Measurements from ENCODE around the gene KCNQ2.
A peak's percentile ranks its signal among the peaks of the same experiment; 100 is the strongest.
"Not testable (repeated sequence)": the region's sequence is repeated elsewhere in the genome, so short reads cannot be mapped to it uniquely, and the experiment has no call there.

KCNQ2 gene

DNA sequence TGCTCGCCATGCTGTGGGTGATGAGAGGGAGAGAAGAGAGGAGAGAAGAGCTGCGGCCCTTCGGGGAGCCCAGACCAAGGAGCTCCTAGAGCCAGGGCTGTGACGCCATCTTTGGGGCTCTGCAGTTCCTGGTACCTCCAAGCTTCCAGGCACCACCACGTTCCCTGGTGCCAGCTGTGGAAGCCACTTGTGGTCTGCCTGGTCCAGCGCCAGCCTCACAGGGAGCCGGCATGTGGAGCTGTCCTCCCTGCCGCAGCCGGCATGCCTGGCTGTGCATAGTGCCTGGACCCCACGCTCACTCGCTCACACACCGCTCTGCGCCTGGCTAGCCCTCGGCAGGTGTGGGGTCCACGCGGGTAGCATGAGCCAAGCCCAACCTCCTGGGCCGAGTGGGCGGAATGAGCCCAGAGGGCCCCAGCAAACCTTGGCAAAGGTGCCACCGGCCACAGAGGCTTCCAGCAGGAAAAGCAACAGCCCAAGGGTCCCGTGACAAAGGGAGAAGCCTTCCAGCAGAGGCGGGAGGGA lies 92.0 kb downstream of the KCNQ2 start:
- DNase-seq: no peak

DNA sequence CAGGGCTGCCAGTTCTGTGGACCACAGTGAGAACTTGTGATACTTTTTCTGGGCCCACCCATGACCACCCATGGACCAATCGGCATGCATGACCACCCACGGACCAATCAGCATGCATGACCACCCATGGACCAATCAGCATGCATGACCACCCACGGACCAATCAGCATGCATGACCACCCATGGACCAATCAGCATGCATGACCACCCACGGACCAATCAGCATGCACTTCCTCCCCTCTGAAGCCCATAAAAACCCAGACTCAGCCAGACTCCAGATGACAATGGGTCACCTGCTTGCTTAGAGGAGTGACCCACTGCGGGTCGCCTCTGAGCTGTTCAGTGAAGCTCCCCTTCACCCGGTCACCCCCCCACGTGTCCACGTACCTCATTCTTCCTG lies 92.6 kb downstream of the KCNQ2 start:
- DNase-seq: not testable (repeated sequence)

DNA sequence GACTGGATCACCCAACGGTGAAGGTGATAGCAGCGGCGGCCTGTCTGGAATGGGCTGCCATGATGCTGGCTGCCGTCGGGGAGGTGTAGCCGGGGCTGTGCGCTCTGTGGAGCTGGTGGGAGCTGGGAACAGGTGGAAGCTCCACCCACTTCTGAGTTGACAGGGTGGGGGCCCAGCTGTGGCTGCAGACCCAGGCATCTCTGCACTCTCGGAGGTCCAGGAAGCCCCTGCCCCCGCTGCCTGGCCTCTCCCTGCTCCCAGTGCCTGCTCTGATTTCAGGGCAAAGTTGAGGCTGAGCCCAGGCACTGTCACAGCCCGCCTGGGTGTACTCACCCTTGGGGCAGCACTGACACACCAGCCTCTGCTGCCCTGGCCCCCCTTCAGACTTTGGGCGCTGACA lies 93.2 kb downstream of the KCNQ2 start:
- no peak for DNase-seq

DNA sequence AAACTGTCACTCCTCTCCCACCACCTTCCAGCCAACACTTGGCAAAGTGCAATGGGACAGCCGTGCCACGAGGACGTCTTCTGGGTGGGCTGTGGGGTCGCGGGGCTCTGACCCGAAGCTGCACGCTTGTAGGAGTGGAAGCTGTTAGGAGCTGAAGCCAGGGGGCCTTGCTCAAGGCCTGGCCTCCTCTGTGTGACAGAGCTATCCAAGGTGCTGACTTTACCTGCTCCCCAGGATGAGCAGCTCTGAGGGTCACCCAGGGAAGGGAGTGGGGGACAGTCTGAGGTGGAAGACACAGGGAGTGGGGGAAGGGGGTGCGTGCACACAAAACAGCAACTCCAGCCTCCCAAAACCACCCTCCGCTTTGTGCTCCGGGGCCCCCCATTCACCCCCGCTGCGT lies 93.8 kb downstream of the KCNQ2 start:
- no peak for DNase-seq

DNA sequence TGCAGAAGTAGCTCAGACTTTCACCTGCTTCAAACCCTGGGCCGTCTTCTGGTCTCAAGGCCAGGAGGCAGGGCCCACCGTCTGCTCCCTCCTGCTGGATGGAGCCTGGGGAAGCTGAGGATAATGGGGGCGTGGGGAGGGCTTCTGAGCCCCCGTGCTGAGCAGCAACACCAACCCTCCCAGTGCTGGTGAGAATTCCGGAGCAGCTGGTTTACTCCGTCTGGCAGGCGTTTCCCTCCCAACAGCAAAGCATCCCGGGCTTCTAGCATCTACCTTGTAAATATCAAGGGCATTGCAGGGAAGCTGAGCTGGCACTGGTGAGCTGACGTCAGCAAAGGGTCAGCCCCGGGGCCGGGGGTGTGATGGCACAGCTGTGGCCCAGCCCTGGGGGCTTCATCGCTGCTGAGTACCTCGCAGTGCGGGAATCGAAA lies 94.5 kb downstream of the KCNQ2 start:
- DNase-seq: peak; percentile 50

DNA sequence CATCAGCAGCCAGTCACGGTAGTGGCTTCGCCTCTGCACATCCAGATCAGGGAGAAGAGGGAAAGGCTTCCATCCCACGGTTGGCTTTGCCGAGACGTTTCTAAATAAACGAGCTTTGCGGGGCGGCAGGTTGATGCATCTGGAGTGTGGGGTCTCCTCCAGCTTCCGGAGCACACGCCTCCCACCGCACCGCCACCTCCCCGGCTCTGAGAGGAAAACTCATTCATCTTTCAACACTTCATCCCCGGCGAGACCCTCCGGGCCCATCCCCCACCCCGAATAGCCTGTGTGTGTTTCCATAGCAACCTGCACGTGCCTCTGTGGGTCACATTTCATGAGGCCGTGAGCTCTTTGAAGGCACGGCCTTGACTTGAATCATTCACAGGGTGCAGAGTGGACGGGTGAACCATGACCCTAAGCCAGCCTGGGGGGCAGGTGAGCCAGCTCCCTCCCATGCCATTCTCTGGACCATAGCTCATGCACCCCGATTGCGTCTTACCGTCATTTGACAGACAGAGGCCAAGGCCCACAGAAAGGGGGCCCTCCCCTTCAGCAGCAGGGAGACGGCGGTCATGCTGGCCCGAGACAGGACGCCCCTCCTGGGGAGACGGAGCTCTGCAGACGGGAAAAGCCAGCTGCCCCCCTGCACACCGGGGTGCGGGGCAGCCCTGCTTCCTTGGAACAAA lies 95.1 kb downstream of the KCNQ2 start:
- DNase-seq: no peak

DNA sequence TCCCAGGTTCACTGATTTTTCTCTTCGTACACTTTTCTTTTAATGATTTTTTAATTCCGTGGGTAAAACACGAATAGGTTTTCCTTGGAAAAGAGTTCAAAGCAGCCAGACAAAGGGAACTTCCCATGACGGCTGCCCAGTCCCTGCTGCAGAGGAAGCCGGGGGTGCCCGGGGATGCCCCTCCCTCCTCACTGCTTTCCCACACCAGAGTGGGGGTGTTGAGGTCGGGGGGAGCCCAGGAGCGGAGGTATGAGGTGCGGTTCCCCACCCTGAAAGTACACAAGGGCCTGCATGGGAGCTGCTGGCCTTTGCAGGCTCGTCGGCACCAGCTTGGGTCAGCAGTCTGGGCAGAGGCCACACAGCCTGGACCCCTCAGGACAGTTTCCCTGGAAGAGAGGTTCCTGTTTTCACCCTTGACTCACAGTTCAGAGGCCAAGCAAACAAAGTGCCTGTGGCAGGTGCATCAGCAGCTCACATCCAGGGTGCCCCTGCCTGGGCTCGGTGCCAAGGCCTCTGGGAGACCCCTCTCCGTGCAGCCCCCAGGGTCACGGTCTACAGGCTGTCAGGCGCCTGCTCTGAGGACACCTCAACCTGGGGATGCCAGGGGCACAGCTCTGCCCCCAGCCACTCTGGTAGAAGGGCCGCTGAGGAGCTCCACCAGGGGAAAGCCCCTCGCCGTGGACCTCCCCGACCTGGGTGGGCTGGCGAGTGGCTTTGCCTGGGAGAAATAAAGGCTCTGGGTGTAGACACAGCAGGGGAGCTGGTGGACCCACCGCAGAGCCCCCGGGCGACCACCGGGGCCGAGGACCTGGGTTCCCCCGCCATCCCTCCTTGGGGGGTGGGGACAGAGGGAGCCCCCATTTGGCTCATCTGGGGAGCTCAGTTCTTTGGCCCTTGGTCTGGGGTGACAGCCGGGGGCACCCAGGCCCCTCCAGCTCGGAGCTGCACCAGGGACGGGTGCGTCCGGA lies 95.9 kb downstream of the KCNQ2 start:
- no peak for DNase-seq

DNA sequence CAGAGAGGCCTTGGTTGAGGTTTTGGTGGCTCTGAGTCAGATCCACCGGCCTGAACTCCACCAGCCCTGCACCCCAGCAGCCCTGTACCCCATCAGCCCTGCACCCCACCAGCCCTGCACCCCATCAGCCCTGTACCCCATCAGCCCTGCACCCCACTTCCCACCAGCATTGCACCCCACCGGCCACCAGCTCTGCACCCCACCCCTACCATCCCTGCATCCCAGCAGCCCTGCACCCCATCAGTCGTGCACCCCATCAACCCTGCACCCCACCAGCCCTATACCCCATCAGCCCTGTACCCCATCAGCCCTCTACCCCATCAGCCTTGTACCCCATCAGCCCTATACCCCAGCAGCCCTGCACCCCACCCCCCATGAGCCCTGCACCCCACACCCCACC lies 97.0 kb downstream of the KCNQ2 start:
- no peak for DNase-seq

DNA sequence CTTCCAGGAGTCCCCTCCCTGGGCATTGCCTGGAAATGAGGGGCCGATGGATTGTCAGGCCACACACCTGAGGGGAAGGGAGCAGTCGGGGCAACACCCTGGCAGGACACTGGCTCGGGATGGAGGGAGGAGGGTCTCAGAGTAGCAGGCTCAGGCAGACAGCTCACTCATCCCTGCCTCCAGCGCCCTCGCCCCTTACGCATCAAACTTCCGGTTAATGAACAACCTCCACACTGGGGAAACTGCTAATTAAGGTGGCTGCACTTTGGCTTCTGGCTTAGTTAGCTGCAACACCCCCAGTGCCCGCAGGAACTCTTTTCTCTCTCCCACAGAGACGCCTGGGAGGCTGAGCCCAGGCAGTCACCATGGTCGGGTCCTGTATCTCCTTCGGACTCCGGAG lies 98.0 kb downstream of the KCNQ2 start:
- DNase-seq: no peak

DNA sequence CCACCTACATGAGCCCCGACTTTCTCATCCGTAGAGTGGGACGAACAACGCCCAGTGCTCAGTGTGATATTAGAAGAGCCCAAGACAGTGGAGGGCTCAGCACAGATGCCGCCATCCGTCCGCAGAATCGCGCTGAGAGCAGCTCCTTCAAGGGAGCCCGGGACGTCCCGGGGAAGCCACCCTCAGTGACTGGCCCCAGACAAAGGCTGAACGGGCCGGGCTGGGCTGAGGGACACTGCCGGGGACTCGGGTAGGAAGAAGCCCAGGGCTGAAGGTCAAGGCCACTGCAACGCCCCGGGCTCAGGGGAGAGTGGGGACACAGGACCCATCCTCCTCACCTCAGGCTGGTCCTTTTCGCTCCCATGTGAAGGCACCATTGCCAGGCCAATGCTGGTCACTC lies 98.5 kb downstream of the KCNQ2 start:
- no peak for DNase-seq

DNA sequence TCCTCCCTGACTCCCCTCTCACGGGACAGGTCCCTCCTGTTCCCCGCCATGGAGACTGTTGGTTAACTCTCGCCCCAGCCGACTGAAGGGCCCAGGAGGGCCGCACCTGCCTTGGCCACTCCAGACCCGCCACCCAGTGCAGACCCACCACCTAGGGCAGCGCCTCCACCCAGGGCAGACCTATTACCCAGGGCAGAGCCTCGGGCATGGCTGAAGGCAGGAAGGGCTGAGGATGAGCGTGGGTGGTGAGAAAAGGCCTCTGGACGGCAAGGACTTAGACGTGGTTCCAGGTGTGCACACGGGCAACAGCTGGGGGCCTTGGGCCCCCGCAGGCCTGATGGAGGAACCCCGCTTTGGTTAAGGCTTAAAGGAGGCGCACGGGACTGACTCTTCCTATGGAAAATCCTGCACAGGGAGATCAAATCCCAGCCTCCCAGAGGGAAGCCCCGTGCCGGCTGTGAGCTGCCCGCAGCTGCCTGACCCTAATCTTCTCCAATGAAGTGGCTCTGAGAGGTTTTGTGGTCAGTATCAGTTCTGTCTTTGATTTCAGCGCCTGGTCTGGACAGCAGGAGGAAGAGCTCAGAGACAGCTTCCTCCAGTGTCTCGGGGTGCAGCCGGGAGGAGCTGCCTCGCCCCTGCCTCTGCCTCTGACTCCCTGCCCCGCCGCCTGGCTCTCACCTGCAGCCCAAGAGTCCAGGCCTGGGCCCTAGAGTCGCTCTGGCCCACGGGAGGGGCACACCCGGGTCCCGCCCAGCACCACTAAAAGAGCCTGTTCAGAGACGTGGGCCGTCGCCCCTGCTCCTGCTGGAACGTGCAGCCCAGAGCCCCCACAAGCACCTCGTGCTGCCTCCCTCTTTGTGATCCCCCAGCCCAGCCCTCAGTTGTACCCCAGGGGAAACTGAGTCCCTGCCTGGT lies 99.2 kb downstream of the KCNQ2 start:
- no peak for DNase-seq

DNA sequence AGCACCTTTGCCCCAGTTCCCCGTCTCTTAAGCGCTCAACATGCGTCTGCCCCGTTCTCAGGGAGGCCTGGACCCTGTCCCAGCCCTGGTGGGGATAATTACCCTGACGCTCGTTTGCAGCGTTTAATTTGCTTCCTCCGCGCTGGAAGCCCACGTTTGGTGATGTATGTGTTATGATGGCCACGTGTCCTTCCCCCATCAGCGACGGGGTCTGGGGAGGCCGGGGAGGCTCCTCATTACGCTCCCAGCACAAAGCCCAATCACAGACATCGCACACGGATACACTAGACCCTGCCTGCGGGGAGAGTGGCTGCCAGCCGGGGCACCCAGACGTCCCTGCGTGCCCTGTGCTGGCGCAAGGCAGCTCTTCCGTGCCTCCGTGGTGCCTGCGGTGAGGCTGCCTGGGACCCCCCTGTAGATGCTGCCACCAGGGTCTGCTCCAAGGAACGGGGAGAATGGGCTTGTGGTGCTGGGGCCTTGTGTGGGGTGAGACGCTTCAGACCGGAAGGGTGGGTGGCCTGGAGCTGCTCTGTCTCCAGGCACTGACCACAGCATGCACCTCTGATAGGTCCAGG lies 101.1 kb downstream of the KCNQ2 start:
- no peak for DNase-seq

DNA sequence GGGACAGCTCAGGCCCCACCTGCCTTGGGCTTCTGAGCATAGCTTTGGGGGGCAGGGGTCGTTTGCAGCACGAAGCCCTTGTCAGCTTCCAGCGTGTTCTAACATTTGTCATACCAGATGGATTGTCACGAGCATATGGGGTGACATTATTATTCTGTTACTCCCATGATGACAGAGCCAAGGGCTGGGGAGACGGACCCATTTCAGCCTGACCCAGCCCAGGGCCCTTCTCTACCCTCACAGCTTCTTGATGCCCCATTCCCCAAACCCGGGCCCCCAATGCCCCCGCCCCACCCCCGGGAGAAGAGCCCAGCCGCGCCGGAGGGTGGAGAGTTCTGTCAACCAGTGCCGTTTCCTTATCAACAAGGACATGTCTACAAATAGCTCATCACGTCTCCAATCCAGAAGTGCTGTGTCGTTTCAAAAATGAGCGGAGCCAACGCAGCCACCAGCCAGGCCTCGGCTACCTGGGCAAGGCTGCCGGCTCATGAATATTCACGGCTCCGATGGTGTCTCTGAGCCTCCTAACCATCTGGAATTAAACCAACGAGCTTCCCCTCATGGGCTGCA lies 101.8 kb downstream of the KCNQ2 start:
- DNase-seq: no peak

DNA sequence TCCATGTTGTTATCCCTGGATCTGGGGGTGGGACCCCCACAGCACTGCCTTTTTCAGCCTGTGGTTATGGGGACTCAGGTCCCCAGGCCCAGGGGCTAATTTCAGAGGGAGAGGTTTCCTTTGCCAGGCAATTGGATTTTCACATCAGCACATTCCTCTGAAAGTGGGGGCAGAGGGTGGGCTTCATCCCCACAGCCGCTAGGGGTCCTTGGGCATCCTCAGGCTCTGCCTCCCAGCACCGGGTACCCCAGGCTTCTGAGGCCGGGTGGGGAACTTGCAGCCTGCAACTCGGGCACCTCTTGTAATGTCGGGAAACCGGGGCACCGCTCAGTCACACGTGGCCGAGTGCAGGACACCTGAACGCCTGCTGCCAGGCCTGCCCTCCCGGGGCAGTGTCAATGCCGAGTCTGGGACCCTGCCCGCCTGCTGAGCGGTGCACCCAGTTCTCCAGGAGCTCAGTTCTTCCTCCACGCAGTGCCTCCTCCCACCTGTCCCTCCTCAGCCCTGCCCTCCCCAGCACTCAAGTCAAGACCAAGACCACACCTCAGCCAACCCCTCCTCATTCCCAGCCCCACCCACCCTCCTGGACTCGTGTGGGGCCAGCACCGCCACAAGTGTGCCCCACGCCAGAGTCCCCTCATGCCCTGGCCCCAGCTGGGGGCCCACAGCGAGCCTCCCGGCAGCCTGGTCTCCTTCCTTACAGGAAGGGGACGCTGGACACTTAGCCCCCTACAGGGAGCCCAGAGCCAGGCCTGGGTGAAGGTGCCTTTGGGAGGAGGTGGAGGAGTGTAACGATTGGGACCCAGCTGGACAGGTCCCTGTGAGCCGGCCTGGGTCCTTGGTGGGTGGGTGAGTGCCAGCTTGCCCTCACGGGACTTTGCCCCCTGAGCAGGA lies 102.5 kb downstream of the KCNQ2 start:
- no peak for DNase-seq

DNA sequence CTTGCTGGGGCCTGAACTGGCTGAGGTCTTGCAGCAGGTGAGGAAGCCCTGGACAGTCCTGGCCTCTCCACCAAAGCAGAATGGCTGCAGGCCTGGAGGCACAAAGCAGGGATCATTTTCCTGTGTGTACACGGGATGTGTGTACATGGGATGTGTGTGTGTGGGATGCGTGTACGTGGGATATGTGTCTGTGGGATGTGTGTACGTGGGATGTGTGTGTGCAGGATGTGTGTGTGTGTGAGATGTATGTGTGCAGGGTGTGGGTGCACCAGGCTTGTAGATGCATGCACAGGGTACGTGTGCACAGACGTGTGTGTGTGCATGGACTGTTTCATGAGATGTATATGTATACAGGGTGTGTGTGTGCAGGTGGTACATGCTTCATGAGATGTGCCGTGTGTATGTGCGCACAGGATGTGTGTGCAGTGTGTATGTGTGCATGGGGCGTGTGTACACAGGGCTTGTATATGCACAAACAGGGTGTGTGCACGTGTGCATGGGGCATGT lies 103.4 kb downstream of the KCNQ2 start:
- DNase-seq: no peak

DNA sequence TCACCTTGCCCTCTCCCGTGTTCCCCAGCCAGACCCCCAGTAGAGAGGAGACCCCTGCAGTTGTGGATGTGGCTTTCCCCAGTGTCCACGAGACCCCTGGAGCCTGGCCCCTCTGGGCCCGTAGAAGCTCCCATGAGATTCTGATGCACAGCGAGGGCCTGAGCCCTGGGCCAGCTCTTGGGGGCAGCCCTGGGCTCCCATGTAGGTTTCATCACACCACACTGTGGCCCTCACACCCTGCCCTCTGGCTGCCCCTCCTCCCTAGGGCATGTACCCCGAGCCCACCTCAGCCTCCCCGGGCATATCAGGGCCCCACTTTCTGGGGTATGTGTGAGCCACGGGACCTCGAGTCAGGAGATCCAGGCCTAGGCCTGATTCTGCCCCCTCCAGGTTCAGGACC lies 104.3 kb downstream of the KCNQ2 start:
- no peak for DNase-seq

DNA sequence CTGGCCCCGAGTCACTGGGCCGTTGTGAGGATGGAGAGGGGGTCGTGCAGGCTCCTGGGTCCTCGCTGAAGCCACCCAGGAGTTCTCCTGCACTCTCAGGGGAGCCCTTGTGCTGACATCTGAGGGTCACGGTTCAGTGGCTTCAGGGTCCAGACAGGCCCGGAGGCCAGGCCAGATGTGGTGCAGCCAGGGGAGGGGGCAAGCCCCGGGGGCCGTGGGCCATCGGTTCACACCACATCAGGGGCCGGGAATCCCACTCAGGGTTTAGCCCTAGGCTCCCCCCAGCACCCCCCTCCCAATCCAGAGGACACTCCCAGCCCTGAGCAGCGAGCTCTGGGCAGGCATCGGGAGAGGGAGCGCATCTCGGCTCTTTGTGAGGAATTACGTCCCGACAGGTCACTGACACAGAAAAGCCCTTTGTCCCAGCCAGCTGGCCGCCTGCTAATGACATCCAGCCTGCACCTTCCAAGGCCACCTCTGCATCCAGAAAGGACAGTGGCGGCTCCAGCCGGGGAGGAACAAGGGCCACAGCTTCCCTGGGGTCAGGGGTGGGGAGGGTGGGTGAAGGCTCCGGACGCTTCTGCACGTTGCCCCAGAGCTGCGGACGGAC lies 104.9 kb downstream of the KCNQ2 start:
- DNase-seq: no peak

DNA sequence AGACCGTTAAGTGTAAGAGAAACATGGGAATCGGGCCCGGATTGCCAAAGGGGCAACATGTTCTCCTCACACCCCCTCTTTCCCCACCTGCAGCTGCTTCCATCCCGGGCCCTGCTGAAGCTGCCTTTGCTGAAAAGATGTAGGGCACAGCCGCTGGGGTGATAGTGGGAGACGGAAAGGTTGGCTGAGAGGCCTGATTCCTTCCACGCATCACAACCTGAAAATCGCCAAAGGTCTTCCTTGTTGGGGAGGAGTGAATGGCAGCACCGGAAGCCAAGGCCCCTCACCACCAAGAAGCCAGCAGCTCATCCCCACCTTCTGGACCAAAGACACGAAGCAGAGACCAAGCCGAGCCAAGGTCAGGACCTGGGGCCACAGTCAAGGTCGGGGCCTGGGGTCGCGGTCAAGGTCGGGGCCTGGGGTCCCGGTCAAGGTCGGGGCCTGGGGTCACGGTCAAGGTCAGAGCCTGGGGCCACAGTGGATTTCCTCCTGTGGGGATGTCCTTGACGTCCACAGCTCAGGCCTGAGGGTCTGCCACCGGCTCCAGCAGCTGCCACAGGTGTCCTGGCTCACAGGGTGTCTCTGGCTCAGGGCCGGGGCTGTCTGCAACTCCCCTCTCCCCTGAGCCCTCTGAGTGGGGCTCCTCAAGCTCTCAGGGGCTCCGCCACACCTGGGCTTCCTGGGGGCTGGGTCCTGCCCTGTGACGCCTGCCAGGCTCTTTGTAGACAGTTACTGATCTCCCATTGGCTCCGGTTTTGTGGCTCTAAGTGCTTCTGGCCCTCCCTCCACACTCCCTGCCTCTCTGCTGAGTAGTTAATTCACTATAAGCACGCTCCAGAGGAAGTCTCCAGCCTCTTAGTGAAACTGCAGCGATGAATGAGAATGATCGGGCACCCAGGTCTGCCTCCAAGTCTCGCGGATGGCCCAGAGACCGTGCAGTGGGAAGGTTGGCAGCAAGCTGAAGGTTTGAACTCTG lies 105.8 kb downstream of the KCNQ2 start:
- DNase-seq: no peak
